ENCODE results near the gene EFCAB6.

DNA sequence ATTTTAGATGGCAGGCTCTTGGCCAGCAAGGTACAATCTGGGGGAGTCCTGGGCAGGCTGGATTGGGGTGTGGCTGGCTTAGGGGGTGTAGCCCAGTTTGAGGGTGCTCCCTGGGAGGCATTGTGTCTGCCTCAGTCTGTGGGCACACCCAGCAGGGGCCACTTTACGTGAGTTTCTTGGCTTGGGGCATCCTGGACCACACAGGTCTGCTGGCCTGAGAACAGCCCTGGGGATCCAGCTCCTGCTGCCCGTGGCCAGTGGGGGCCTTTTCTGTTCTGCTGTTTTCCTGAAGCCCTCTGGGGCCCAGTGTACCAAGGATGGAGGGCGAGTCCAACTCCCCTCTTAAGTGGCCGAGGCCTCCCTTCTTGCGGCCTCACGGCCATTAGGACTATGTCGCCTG is 328.4 kb downstream of the EFCAB6 start:
- no peak for TF ChIP-seq CTCF (IDR thresholded peaks at IDR 0.05)
- no peak for TF ChIP-seq POLR2A (IDR thresholded peaks at IDR 0.05)
- TF ChIP-seq POLR2AphosphoS5 (IDR thresholded peaks at IDR 0.05), result no peak

Data from breast epithelium (tissue), 3 donors.